ENCODE data around the gene DHDH.

DNA sequence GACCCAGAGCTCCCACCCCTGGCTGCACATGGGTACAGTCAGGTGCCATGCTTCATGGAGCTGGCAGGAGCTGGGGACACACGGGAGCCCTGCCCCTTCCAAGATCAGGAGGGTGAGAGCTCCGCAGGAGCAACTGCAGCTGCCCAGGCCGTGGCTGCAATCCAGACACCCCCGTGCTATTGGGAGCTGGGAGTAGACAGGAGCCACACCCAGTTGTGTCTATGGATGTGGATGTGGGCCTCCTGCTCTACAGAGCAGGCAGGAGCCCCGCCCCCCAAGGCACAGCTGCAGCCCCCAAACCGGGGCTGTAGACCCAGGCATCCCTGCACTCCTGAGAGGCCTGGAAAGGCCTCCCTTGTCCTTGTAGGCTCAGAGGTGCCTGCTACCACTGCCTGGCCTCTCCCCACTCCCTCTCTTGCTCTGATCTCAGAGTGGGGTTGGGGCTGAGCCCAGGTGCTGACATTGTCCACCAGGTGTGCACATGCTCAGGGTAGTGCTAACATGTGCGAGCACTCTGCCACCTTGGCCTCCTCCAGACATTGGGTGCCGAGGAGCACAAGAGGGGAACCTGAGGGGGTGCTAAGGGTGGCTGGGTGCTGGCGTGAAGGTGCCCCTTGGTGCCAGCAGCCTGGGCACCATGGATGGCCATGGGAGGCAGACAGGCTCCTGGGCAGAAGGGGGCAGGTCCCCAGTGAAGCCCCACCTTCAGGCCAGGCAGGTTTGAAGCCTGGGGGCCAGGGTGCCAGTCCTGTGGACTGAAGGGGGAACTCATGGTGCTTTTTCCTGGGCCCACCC lies 13.2 kb downstream of the DHDH start:
- TF ChIP-seq CCAR2 (optimal IDR thresholded peaks at IDR 0.05; ENCODE audit: low read depth, low read length): no peak
- no peak for TF ChIP-seq SMARCC2 (IDR thresholded peaks at IDR 0.05)
- TF ChIP-seq SOX13 (IDR thresholded peaks at IDR 0.05): no peak
- TF ChIP-seq SOX13 (CRISPR knock-in tag; conservative IDR thresholded peaks at IDR 0.05 in 1 of 2, IDR thresholded peaks at IDR 0.05 in 1 of 2): no peak
- TF ChIP-seq TP53 (CRISPR knock-in tag; conservative IDR thresholded peaks at IDR 0.05): no peak
- TF ChIP-seq, protein P1, sequence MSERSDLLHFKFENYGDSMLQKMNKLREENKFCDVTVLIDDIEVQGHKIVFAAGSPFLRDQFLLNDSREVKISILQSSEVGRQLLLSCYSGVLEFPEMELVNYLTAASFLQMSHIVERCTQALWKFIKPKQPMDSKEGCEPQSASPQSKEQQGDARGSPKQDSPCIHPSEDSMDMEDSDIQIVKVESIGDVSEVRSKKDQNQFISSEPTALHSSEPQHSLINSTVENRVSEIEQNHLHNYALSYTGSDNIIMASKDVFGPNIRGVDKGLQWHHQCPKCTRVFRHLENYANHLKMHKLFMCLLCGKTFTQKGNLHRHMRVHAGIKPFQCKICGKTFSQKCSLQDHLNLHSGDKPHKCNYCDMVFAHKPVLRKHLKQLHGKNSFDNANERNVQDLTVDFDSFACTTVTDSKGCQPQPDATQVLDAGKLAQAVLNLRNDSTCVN (CRISPR knock-in tag; IDR thresholded peaks at IDR 0.05; ENCODE audit: borderline replicate concordance): no peak
- no peak for TF ChIP-seq PHB2 (IDR thresholded peaks at IDR 0.05; ENCODE audit: partially characterized antibody)
